GM20431 (cell line): Measurements from ENCODE around the gene TP53I11.

Source experiments
- in situ Hi-C: fragments of 300-500 bp; cut with MseI, MboI; formaldehyde crosslinking; loops from one replicate; pipeline ENCODE4 v1.15.0; 2020; ENCODE audit warnings: low sequenced_read_pairs; ENCODE audit not compliant: unreplicated experiment

Gene TP53I11

GRCh38 chr11:44923806-44924205 lies 26.9 kb downstream of the TP53I11 start:
- in situ Hi-C loops: loop anchor here (25.0 kb wide), 2 partner anchors 187 to 387 kb away; partner anchors contain the start of gene TSPAN18

DNA sequence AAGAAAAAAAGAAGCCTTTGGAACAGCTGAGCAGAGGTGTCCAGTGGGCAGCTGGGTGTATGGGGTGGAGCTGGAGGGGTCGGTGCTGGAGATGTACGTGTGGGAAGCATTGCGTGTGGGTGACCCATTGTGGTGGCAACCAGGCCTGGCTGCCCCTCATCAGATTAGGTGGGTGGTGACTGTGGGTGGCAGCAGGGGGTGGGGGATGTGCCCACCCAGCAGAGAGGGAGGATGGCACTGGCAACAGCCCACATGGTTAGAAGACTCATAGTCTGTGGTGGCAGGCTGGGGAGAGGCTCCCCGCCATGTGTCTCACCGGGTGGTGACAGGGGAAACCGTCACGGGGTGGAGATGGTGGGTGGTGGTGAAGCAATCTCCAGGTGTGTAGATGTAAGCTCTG lies 27.6 kb downstream of the TP53I11 start:
- in situ Hi-C loops: loop anchor here (25.0 kb wide), 2 partner anchors 186 to 386 kb away; partner anchors contain the start of gene TSPAN18

DNA sequence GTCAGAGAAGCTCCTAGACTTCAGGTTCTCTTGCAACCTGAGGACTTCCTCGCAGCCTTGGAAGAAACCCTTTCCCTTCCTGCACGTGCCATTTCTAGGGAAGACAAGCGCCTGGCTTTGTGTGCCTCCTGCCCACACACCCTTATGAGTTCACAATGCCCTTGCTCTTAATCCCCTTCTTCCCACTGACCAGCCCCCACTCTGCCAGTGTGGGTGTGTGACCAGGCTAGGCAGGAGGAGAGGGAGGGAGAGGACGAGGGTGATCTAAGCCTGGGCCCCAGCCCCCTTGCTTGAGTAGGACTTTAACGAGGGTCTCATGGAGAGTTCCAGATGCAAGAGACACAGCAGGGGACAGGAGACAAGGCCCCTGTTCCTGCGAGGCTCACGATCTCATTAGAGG lies 30.2 kb downstream of the TP53I11 start:
- in situ Hi-C loops: loop anchor here (25.0 kb wide), 2 partner anchors 183 to 383 kb away; partner anchors contain the start of gene TSPAN18

GRCh38 chr11:44917741-44918140 lies 32.9 kb downstream of the TP53I11 start:
- in situ Hi-C loops: loop anchor here (25.0 kb wide), 2 partner anchors 180 to 380 kb away; partner anchors contain the start of gene TSPAN18

DNA sequence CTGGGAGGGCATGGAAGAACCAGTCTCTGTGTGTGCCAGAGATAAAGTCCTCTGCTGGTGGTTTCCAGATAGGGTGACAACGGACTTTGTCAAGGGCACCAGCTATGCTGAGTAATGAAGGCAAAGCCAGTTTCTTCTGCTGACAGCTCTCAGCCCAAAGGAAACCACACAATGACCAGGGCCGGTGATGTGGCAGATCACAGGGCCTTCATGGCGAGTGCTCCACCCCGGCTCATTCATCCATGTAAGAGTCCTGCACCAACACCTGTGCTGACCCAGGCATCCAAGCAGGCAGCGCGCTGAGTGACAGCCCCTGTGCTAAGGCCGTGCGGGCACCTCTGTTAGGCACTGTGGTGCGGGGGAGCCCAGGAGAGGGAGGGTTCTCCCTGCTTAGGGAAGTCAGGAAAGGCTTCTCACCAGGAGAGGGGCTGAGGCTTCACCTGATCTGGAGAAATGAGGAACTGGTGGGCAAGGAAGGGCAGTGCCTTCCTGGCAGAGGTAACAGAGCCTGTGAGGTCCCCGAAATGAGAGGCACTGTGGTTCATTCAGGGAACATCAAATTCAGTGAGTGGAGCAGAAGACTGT lies 33.8 kb downstream of the TP53I11 start:
- in situ Hi-C loops: loop anchor here (25.0 kb wide), 2 partner anchors 180 to 380 kb away; partner anchors contain the start of gene TSPAN18

GRCh38 chr11:44916331-44916730 lies 34.4 kb downstream of the TP53I11 start:
- in situ Hi-C loops: loop anchor here (25.0 kb wide), 2 partner anchors 179 to 379 kb away; partner anchors contain the start of gene TSPAN18

DNA sequence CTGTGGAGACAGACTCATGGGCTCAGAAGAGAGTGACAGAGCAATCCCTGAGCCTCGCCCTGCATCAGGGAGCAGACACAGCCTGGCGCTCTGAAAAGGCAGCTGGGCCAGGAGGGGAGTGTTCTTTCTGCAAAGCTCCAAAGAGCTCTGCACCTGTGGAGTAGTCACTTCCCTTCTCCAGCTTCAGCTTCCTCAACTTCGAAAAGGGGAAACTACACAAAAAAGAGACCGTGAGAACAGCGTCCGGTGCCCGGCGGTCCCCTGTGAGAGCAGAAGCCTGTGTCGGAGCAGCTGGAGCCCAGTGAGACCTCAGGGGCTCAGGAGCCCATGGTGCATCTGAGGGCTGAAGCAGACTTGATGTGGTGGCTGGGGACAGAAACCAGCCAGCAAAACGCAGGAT lies 35.1 kb downstream of the TP53I11 start:
- in situ Hi-C loops: loop anchor here (25.0 kb wide), 2 partner anchors 178 to 378 kb away; partner anchors contain the start of gene TSPAN18

DNA sequence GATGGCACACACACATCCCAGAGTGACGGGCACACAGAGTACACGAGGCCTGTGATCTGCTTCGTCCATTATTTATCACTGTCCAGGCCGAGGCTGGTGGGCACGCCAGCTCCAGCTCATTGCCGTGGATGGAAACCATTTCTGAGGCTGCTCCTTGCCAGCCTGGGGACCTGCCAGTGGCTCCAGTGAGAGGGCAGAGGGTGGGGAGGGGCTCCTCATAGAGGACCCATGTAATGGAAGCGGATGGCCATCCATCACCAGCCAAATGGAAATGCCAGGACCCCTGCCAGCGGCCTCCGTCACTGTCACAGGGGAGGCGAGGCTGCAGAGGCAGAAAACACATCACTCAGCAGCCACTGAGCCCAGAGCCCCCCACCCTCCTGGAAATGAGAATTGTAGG lies 35.7 kb downstream of the TP53I11 start:
- in situ Hi-C loops: loop anchor here (25.0 kb wide), 2 partner anchors 178 to 378 kb away; partner anchors contain the start of gene TSPAN18

- in situ Hi-C loops: loop anchor here (25.0 kb wide), 2 partner anchors 177 to 377 kb away; partner anchors contain the start of gene TSPAN18
These were observed 36.6 kb downstream of the TP53I11 start for GRCh38 chr11:44914105-44914504.

DNA sequence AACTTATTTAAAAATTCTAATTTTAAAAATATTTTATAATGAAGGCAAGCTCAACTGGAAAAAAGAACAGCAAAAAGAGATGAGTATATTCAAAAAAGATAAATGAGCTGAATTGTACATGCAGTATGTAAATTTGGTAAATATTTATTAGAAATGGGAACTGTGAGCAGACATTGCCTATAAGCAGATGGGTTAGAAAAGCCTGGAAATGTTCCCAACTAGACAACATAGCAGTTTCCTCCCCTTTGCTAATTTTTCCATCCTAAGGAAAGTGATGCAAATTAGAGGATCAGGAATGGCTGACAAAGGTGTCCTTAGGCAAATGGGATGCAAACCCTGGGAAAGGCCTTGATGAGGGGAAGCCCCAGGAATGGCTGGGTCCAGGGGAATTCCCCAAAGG lies 37.2 kb downstream of the TP53I11 start:
- in situ Hi-C loops: loop anchor here (25.0 kb wide), 2 partner anchors 176 to 376 kb away; partner anchors contain the start of gene TSPAN18

- in situ Hi-C loops: loop anchor here (25.0 kb wide), 2 partner anchors 175 to 375 kb away; partner anchors contain the start of gene TSPAN18
These were observed 38.3 kb downstream of the TP53I11 start for GRCh38 chr11:44912270-44912987.

DNA sequence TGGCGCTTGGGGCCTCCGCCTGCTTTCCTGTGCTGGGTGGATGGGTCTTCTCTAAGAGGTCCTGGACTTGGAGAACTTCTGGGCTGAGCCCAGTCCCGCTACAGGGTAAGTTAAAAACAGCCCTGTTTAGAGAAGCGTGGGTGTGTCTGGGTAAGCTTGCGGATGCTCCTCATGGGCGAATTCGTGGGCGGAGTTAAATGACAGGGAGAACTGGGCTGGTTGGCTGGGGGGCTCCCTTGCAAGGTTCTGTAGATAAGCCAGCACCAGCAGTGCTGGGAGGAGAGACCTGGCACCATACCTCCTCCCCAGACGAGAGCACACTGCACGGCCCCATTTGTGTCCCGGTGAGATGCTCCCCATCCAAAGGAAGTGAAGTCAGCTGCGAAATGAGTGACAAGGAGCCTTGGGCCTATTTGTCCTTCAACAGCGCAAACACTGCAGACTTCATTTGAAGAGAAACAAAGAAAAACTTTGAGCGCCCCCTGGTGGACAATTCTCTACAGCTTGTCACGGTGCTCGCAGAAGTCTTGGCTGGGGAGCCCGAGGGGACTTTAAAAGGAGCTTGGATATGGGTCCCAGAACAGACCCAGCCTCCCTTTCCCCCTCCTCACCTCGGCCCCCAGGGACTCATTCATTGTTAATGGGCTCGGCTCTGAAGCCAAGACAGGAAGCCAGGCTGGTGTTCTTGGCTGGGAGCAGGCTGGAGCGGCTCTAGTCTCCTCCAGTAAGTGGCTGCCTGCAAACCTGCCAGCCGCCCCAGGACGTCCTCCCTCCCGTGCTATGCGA lies 39.5 kb downstream of the TP53I11 start:
- in situ Hi-C loops: loop anchor here (25.0 kb wide), 2 partner anchors 174 to 374 kb away; partner anchors contain the start of gene TSPAN18

DNA sequence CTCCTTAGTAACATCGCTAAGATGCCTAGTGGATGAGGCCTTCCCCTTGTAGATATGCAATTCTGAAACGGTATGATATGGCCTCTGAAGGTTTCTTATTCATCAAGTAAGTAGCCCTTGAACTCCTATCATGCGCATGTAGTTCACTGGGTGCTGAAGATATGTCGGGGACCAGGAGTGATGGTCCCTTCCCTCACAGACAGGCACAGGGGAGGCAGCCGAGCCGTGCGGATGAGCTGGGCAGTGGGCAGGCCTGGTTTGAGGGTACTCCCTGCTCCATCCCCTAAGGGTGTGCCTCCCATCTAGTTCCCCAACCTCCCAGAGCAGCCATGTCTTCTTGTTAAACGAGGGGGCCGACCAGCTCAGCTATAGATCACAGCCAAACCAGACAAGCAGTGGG lies 40.1 kb downstream of the TP53I11 start:
- in situ Hi-C loops: loop anchor here (25.0 kb wide), 2 partner anchors 173 to 373 kb away; partner anchors contain the start of gene TSPAN18

DNA sequence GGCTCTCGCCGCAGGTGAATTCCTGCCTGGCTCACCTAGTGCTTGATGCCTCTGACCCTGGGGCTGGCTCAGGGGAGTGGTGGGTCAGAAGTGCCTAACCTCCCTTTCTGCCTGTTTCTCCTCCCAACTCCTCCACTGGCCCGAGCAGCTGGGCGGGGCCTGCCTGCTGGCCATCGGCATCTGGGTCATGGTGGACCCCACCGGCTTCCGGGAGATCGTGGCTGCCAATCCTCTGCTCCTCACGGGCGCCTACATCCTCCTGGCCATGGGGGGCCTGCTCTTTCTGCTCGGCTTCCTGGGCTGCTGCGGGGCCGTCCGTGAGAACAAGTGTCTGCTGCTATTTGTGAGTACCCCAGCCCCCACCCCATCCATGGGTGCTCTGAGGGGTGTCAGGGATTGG lies 41.1 kb downstream of the TP53I11 start:
- in situ Hi-C loops: loop anchor here (25.0 kb wide), 2 partner anchors 172 to 372 kb away; partner anchors contain the start of gene TSPAN18

GRCh38 chr11:44906649-44907048 lies 44.0 kb downstream of the TP53I11 start:
- in situ Hi-C loops: loop anchor here (25.0 kb wide), 2 partner anchors 169 to 369 kb away; partner anchors contain the start of gene TSPAN18

- in situ Hi-C loops: loop anchor here (25.0 kb wide), 2 partner anchors 168 to 368 kb away; partner anchors contain the start of gene TSPAN18
These were observed 45.4 kb downstream of the TP53I11 start for GRCh38 chr11:44905131-44905866.

- in situ Hi-C loops: loop anchor here (25.0 kb wide), 2 partner anchors 167 to 367 kb away; partner anchors contain the start of gene TSPAN18
These were observed 46.2 kb downstream of the TP53I11 start for GRCh38 chr11:44904261-44905020.

- in situ Hi-C loops: loop anchor here (25.0 kb wide), 2 partner anchors 166 to 366 kb away; partner anchors contain the start of gene TSPAN18
These were observed 47.2 kb downstream of the TP53I11 start for GRCh38 chr11:44903518-44903917.
